C4-2B (cell line): ENCODE data around the gene TRAPPC14.

ENCODE experiments used
- CTCF ChIP-seq: fragments of 450-650 bp; conservative IDR thresholded peaks from 2 replicates; pipeline ENCODE4 v1.5.1; 2017; ENCODE audit warnings: mild to moderate bottlenecking
- ZFX ChIP-seq: fragments of 450-650 bp; IDR thresholded peaks from 2 replicates; pipeline ENCODE4 v1.6.1; 2017

DNA sequence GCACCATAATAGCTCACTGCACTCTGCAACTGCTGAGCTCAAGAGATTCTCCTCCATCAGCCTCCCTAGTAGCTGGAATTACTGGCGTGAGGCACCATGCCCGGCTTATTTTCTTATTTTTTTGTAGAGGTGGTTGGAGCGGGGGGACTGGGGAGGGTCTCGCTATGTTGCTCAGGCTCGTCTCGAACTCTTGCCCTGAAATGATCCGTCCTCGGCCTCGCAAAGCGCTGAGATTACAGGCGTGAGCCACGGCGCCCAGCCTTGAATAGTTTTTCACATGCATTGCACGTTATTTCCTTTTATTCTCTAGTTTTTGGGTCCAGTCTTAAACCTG lies 10.3 kb downstream of the TRAPPC14 start:
- no peak for TF ChIP-seq CTCF
- TF ChIP-seq ZFX = no peak
